ENCODE measurements around the gene SEMA5A. TPM values are rescaled to one million over a fixed set of nuclear protein-coding genes. Genes with fewer than 3 reads are reported as not detected.

SEMA5A gene
- total and polyA plus RNA-seq, 2 of the 8 experiments (the other 6 are each of a cell fraction or from before 2014, with no cell fraction given) = 5.3 to 8.9 TPM

DNA sequence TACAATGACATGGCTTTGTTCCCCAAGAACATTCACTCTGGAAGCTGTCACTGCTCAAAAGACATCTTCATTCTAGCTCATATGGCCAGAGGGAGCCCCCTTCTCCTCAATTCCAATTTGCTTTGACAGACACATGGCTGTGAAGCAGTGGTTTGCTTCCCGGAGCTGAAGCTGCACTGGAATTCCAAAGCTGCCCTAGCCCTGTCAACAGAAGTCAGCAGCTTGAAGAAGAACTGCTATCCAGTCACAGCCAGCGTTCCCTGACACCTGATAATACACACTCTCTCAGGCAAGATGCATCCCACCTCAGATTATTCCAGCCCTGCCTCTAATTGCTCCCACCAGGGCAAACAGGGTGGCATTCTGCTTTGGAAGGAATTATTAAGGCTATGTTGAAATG lies 93.7 kb downstream of the SEMA5A start (continued):
- TF ChIP-seq TEAD4 (IDR thresholded peaks at IDR 0.05; ENCODE audit: low read depth, low read length) (no peak), GTF2F1 (IDR thresholded peaks at IDR 0.05; ENCODE audit: borderline replicate concordance, low read depth, low read length) (no peak)

All from H1 (cell line).